Transverse colon (tissue), 4 donors: ENCODE data around the gene TMC2.

ENCODE experiments used
- EP300 ChIP-seq: sonication (generic); formaldehyde crosslinking; IDR thresholded peaks from one replicate; pipeline ENCODE4 v1.6.1; 2017; ENCODE audit warnings: antibody characterized with exemption, low read depth
- POLR2AphosphoS5 ChIP-seq, 3 donors: sonication (generic); formaldehyde crosslinking; IDR thresholded peaks; one replicate each; pipeline ENCODE4 v1.6.1; 2016; ENCODE audit warnings: antibody characterized with exemption in 3 of 3
- TF ChIP-seq, protein P1 (sequence below), 5 experiments: fragments of 200-600 bp in 3 of 5; fragments of 450-650 bp in 2 of 5; sonication (generic) in 3 of 5; IDR thresholded peaks; 1 replicate in 2 of 5; 2 replicates in 3 of 5; pipeline ENCODE4 v1.5.1; 2016 to 2017; ENCODE audit warnings: antibody characterized with exemption in 5 of 5, inconsistent platforms in 3 of 5, mild to moderate bottlenecking in 2 of 5, moderate library complexity in 1 of 5

DNA sequence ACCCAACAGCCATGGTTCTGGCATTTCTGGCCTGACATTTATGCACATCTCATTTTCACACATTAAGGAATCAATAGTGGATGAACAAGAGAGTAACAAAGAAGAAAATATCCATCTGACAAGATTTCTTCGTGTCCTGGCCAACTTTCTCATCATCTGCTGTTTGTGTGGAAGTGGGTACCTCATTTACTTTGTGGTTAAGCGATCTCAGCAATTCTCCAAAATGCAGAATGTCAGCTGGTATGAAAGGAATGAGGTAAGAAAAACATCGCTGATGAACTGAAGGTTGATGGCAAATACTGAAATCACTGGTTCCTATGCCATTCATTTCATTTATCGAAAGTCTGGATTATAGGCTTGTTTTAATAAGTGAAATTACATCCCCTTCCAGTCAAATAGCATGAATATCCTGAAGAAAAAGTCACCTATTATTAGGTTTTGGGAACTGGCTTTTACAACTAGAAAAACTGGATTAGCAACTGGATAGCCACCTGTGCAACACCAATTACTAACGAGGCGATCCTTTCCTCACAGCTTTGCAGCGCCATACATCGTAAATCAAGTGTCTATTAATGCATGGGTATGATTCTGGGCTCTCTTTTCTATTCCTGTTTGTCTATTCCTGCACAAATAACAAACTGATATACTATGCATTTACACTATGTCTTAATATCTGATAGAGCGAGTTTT lies 65.8 kb downstream of the TMC2 start:
- TF ChIP-seq, protein P1, sequence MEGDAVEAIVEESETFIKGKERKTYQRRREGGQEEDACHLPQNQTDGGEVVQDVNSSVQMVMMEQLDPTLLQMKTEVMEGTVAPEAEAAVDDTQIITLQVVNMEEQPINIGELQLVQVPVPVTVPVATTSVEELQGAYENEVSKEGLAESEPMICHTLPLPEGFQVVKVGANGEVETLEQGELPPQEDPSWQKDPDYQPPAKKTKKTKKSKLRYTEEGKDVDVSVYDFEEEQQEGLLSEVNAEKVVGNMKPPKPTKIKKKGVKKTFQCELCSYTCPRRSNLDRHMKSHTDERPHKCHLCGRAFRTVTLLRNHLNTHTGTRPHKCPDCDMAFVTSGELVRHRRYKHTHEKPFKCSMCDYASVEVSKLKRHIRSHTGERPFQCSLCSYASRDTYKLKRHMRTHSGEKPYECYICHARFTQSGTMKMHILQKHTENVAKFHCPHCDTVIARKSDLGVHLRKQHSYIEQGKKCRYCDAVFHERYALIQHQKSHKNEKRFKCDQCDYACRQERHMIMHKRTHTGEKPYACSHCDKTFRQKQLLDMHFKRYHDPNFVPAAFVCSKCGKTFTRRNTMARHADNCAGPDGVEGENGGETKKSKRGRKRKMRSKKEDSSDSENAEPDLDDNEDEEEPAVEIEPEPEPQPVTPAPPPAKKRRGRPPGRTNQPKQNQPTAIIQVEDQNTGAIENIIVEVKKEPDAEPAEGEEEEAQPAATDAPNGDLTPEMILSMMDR (IDR thresholded peaks at IDR 0.05) = no peak
- TF ChIP-seq POLR2AphosphoS5 (IDR thresholded peaks at IDR 0.05) (no peak), EP300 (no peak)
